GM19099 (cell line): ENCODE results near the gene EIF2B4.

Source experiments
- POLR2A ChIP-seq: IDR thresholded peaks from 3 replicates; pipeline ENCODE4 v1.6.1; 2011; ENCODE audit warnings: low read depth; ENCODE audit not compliant: insufficient read length; ENCODE audit errors: extremely low read depth

The EIF2B4 gene

GRCh38 chr2:27370026-27370815 lies at the start of gene EIF2B4, which contains the start of gene SNX17:
Gene EIF2B4, minus strand, starts transcription at chr2:27370338. Its CDS starts 24 bp downstream, at chr2:27370314.
Gene SNX17, plus strand, starts transcription at chr2:27370616. Its CDS starts 128 bp downstream, at chr2:27370744.
- peak; percentile 89 for TF ChIP-seq POLR2A

- TF ChIP-seq POLR2A: no peak
Observed at GRCh38 chr2:27416151-27416550, 46.0 kb upstream of the EIF2B4 start.

- TF ChIP-seq POLR2A: no peak
Observed at GRCh38 chr2:27412419-27413152, 42.4 kb upstream of the EIF2B4 start.

- TF ChIP-seq POLR2A: peak; percentile 96
Observed at GRCh38 chr2:27409321-27410073, 39.4 kb upstream of the EIF2B4 start, which contains the start of gene PPM1G. Gene PPM1G, minus strand, starts transcription at chr2:27409591. Its CDS starts 169 bp downstream, at chr2:27409422.

GRCh38 chr2:27408601-27409320 lies 38.6 kb upstream of the EIF2B4 start:
- no peak for TF ChIP-seq POLR2A

- TF ChIP-seq POLR2A: no peak
Observed at GRCh38 chr2:27407798-27408491, 37.8 kb upstream of the EIF2B4 start.

- no peak for TF ChIP-seq POLR2A
Observed at GRCh38 chr2:27400348-27401135, 30.4 kb upstream of the EIF2B4 start.

- TF ChIP-seq POLR2A: no peak
Observed at GRCh38 chr2:27398962-27399361, 28.8 kb upstream of the EIF2B4 start.

GRCh38 chr2:27393225-27393624 lies 23.1 kb upstream of the EIF2B4 start:
- no peak for TF ChIP-seq POLR2A

- TF ChIP-seq POLR2A: no peak
Observed at GRCh38 chr2:27390822-27391679, 20.9 kb upstream of the EIF2B4 start.

GRCh38 chr2:27381577-27382181 lies 11.5 kb upstream of the EIF2B4 start:
- no peak for TF ChIP-seq POLR2A
